Activated CD8-positive, alpha-beta memory T cell treated with anti-CD3 and anti-CD28 coated beads, Interleukin-2, amount 50 U/mL, for 4 hours (primary cell): ENCODE results near the gene ABHD17C.
"Not testable (repeated sequence)": the region's sequence is repeated elsewhere in the genome, so short reads cannot be mapped to it uniquely, and the experiment has no call there.

Experiments used
- DNase-seq: peaks from one replicate; pipeline ENCODE4 v3.0.0-alpha.2; 2020

ABHD17C gene

DNA sequence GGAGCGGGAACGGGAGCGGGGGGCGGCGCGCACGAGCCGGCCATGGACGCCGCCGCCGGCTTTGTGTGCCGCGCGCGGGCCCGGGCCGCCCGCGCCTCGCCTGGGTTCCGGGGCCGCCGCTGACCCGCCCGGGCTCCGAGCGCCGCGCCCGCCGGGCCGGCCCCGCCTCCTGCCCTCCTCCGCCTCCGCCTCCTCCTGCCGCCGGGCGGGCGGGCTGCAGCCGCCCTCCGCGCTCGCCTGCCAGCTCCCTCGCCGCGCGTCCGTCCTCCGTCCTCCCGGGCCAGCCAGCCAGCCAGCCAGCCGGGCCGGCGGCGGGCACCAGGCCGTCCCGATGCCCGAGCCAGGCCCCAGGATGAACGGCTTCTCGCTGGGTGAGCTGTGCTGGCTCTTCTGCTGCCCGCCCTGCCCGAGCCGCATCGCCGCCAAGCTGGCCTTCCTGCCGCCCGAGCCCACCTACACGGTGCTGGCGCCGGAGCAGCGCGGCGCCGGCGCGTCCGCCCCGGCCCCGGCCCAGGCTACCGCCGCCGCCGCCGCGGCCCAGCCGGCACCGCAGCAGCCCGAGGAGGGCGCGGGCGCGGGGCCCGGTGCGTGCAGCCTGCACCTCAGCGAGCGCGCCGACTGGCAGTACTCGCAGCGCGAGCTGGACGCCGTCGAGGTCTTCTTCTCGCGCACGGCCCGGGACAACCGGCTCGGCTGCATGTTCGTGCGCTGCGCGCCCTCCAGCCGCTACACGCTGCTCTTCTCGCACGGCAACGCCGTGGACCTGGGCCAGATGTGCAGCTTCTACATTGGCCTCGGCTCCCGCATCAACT is at the start of gene ABHD17C:
Gene ABHD17C, plus strand, starts transcription at position 212 of the 812 bp plus-strand sequence. Its CDS starts 120 bp downstream, at position 332.
- peak; percentile 51 for DNase-seq

DNA sequence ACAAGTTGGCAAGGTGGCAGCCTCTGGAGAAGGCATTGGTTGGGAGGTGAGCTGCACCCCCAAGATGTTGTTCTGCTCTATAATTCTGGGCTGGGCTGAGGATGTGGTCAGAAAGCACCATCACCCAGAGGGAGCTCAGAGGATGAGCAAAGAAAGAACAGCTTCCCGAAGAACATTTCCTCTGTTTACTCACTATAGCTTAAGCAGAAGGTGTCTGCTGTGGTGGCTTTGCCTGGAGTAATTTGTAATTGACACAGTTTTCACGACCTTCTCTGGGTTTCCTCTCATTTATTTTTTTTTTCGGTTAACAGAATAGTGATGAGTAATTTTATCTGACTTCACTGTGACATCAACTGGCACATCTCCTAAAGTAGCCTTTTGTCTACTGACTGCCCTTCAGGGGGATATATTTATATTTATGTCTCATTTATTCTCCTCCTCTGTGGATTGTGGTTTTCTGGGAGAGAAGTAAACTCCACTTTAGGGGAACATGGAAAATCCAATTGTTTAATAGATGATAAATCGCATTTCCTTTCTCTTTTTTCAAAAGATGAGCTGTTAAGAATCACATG is 49.5 kb upstream of the ABHD17C start:
- no peak for DNase-seq

DNA sequence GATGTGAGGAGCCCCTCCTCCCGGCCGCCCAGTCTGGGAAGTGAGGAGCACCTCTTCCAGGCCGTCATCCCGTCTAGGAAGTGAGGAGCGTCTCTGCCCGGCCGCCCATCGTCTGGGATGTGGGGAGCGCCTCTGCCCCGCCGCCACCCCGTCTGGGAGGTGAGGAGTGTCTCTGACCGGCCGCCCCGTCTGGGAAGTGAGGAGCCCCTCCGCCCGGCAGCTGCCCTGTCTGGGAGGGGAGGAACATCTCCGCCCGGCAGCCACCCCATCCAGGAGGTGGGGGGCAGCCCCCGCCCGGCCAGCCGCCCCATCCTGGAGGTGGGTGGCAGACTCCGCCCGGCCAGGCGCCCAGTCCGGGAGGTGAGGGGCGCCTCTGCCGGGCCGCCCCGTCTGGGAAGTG is 47.7 kb upstream of the ABHD17C start:
- not testable (repeated sequence) for DNase-seq

DNA sequence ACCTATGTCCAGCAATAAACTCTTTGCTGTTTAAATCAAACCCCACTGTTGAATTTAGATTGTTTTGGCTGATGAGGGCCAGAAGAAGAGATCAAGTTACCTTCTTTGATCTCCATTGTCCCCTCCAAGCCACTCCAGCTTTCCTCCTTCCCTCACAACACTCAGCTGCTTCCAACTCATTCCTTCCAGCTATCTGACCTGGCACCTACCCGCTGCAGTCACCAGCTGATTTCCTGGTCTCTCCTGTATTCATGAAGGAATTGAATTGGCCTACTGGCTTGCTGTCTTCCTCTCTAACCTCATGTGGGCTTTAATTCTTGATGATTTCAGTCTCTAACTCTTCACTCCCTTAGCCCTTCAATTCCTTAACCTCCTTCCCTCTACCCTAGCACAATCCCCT is 40.8 kb upstream of the ABHD17C start:
- DNase-seq = no peak

DNA sequence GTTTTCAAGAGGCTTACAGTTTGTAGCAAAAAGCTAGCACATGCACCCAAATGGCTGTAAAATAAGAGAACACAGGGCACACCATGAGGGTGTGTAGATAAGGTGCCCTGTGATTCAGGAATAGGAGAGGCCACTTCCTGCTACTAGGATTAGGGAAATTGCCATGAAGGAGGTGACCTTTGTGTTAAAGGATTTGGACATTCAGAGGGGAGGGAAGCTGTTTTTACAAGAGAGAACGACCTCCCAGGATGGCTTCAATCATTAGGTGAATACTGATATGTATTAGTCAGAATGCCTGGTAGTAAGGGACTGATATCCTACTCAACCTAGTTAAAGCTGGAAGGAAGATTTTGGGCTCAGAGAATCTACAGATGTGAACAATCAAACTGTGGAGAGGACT is 35.7 kb upstream of the ABHD17C start:
- DNase-seq = no peak

DNA sequence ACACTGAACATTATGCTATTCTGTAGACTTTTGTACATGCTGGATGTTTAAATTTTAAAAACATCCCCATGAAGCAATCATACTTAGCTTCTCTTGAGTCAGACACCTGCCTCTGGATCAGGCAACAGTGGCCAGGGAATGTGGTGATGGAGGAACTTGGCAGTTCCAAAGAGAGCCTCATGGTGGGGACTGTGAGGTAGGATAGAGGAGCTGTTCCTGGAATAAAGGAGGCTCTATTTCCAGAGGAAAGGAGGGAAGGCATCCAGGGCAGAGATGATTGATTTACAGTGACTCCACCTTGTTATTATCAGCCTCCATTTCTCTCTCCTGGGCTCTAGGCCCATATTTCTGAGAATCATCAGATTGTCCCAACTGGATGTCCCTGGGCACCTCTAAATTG is 35.0 kb upstream of the ABHD17C start:
- no peak for DNase-seq

DNA sequence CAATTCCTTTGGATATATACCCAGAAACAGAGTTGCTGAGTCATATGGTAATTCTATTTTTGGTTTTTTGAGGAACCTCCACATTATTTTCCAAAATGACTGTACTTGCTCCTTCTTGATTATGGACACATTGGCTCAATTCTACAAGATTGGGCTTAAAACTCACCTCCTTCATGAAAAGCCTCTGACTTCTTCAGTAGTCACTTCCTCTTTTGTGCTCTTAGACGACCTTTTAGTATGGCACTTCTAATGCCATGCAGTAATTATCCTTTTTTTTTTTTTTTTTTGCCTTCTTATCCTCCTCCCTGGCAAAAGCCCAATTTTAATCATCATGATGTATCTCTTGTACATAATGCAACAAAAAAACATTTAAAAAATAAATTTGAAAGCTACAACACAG is 33.0 kb upstream of the ABHD17C start:
- no peak for DNase-seq

DNA sequence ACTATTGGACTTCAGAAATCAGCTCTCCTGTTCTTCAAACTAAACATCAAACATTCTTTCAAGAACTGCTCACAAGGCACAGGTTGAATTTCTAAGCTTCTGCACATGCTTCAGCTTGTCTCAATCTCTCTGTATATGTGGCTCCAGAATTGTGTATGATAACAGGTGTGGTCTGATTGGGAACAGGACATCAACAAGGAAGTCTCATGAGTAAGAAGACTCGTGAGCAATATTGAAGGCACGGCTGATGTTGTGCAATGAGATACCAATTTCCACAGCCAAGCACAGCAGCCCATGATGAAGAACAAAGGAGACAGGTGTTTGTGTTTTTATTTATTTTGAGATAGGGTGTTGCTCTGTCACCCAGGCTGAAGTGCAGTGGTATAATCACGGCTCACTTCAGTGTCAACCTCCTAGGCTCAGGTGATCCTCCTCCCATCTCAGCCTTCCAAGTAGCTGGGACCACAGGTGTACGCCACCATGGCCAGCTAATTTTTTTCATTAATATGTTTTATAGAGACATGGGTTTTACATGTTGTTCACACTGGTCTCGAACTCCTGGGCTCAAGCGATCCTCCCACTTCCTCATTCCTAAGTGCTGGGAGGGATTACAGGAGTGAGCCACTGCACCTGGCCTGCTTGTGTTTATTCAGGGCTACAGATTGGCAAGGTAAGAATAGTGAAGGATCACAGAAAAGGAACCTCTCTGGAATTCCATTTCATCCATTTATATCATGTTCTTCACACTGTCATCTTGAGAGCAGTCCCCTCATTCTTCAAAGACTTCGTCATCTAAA is 32.2 kb upstream of the ABHD17C start:
- no peak for DNase-seq

DNA sequence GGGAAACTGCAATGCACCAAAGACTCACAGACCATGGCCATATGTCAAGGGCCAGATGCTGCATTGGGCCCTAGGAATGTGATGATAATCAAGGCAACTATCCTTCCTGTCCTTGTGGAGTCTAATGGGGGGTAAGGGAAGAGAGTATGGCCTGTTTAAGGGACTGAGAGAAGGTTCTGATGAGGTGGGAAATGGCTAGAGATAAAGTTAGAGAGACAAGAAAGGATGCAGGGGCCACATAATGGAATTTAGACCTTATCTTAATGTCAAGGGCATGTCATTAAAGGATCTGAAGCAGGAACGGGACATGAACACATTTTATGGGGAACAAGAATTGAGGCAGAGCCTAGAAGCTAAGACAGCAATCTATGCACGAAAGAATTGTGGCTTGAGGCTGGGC is 30.0 kb upstream of the ABHD17C start:
- no peak for DNase-seq

DNA sequence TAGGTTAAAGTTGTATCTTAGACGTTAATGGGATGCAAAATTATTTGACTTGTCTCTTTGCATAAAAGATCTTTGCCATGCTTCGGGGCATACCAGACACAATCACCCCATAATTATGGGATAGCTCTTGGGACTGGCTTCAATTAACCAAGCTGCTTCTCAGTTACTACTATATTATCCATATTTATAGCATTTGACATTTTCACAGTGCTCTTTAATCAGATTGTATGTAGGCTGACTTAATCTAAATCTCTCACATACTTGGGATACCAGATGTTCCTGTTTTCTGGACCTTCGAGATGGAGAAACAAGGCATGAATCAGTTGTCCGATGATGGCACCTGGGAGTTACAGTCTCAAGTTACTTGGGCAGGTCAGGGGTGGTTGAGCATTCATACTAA is 27.2 kb upstream of the ABHD17C start:
- no peak for DNase-seq

DNA sequence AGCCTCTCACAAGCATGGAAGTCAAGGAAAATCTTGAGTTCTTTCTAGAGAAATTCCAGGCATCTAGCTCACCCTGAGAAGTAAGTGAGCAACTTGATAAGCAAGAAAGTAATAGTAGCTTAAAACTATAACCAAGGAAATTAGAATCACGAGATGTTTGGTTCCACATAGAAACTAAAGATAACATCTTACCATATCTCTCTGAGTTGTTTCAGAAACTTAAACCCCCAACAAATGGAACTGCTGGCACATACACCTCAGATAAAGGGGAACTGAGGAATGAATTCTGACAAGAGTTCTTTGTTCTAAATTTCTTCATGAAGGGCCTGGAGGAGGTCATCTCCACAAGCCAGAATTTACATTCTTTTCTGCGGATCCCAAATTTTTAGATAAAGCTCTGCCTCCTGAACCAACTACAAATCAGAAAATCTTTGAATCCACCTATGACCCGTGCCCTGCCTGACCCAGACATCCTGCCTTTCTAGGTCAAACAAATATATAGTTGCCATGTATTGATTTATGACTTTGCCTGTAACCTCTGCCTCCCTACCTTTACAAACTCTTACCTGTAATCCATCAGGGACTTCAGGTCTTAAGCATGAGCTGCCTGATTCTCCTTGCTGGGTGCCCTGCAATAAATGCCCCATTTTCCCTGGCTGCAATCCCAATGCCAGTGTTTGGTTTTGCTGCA is 26.4 kb upstream of the ABHD17C start:
- no peak for DNase-seq

DNA sequence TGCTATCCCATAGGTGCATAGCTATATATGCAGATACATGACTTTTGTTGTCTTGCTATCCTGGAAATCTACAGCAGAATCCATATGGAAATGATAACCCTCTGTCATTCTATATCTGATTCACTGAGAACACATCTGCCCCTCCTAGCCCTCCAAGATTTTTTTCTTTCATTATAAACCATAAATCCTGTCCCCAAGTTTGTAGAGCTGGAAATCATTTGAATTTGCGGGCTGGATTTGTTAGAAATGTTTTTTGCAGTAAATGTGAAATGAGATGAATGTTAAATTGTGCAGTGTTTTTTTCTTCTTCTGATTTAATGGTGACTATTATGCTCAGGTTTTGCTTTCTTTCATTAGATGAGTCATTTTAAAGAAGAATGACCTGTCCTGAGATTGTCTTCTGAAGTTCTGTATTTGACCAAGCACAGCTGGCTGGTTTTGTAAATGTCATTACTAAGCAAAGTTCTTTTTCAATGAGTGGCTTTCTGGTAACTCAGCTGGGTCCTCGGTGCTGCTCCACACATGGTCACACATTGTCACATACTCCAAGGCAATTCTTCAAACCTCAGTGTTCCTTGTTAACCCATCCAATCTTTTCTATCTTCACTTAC is 25.3 kb upstream of the ABHD17C start:
- no peak for DNase-seq

DNA sequence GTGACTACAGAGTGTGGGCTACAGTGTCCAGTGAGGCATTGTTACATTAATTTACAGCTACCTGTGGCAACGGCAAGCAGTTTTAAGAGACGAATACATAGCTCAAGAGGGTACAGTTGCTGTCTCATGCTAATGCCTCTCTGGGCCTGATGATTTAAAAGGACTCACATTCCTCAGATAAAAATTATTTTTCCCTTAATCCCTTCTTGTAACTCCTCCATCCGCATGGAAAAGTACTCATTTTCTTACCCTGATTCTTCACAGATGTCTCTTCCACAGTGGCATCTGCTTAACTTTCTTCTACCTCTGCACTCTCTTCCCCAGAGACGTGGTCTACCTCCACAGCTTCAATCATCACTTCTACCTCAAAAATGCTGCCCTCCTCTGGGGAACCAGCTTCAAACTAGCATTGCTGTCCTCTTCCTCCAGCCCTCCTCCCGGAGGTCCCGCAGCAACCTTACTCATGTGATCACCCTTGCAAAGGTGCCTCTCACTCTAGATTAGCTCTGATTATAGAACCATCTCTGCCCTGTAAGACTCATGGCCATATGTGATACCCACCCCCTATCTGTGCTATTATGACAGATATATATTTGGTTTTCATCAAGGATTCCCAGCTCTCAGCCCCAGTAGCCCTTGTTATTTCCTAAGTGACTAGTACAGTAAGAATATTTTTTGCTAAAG is 21.4 kb upstream of the ABHD17C start:
- DNase-seq = no peak

DNA sequence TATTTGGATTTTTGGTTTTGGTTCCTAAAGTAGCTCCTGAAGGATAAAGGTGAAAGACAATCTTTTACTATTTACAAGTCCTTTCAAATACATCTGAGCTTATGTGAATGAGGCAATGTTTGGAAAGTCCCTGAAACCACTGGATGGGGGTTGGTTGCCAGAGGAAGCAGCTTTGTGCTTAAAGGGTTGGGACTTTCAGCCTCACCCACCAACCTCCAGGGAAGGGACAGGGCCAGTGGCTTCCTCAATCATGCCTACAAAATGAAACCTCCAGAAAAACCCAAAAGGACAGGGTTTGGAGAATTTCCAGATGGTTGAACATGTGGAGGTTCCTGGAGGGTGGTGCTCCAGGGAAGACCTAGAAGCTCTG is 20.9 kb upstream of the ABHD17C start:
- no peak for DNase-seq

DNA sequence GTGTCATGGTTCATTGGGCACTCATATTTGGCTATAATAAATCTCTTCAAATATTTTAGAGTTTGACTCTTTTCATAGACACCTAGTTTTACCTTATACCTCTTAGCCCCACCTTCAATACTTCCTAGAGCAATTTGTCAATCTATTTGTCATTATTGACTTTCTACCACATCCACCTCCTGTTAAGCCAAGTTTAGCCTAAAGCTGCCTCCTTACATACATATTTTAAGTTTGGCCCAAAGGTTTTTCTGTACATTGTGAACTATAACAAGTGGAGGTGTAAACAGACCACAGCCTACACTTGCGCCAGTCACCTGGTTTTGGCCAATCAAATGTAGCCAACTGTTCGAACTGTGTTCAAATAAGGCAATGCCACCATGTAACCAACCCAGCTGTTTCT is 18.1 kb upstream of the ABHD17C start:
- no peak for DNase-seq

DNA sequence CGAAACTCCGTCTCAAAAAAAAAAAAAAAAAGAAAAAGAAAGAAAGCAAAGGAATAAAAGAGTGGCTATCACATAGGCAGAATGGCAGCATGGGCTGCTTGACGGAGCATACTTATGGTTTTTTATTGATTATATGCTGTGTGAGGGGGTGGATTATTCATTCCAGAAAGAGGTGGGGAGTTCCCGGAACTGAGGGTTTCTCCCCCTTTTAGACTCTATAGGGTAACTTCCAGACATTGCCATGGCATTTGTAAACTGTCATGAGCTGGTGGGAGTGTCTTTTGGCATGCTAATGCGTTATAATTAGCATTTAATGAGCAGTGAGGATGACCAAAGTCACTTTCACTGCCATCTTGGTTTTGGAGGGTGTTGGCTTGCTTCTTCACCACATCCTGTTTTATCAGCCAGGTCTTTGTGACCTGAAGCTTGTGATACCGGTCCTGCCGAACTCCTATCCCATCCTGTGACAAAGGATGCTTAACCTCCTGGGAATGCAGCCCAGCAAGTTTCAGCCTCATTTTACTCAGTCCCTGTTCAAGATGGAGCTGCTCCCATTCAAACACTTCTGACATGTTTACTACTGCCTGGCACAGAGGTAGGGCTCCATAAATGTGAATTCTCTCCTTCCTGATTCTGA is 15.8 kb upstream of the ABHD17C start:
- DNase-seq = no peak

DNA sequence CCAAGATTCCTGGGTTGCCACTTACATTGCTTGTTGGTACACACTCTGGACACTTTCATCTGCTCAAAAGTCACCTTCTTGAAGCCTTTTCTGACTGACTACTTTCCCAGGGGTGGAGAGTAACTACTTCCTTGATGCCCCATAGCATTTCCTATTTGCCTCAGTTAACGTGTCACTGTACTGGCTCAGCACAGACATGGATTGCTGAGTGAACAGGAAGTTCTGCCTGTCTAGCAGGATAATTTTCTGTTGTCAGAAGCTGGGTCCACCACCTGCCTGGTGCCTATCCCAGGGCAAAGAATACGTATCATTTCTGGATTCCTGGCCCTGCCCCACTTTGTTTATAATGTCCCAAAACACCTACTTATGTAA is 15.3 kb upstream of the ABHD17C start:
- no peak for DNase-seq

DNA sequence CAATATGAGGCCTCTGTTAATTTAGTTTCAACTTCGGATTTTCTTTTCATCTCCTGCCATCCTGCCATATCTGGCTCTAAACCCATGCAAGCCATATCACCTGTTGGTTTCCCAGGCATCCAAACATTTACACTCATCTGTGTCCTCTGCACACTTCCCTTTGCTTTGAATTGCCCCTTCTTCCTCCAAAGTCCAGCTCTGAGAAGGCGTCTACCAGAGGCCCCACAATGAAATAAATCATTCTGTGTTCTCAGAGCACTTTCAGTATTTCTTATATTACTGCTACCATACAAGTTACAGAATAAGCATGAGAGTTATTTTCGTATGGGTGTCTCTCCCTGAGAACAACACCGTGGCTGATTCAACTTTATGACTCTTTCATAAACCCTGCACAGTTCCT is 12.9 kb upstream of the ABHD17C start:
- no peak for DNase-seq

DNA sequence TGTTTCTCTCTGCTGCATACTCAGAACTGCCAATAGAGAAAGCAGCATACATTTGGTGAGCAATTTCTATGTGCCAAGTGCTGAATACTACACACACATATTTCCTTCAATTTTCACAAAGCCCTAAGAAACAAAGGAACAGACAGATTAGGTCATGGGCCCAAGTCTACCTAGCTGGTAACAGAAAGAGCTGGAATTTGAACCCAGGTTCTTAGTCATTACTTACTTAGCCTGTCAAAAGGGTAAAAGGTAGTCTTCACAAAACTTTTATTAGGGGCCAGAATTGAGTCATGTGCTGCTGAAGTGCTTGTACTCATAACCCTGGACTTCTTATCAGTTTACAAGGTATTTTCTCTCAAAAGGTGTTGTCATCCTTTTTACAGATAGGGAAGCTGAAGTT is 10.4 kb upstream of the ABHD17C start:
- no peak for DNase-seq

DNA sequence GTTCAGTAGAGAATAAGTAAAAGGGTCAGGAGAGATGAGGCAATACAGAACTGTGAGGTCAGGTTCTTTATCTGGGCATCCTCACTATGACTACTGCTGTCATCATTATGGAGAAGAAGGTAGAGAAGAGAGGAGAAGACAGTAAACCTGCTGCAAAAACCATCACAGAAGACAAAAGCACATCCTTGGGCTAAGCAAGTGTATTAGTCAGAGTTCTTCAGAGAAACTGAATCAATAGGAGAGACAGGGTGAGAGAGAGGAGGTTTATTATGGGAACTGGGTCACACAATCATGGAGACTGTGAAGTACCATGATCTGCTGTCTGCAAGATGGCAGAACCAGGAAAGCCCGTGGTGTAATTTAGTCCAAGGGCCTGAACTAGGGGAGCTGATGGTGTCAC is 9.5 kb upstream of the ABHD17C start:
- no peak for DNase-seq

DNA sequence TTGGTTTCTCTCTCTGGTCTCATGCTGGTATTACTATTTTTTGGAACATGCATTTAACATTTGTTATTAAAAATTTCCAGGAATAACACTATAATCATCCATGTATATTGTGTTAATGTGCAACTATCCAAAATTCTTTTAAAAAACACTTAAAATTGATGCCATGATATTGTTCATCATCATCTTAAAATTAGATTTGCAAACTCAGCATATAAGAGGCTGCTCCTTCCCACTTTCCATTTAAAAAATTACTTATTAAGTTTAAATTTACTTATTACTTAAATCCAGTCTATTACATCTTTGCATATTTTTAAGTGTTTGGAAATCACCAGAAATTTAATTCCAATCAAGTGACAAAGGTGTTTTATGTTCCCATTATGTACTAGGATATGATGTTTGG is 5.8 kb upstream of the ABHD17C start:
- DNase-seq = no peak

DNA sequence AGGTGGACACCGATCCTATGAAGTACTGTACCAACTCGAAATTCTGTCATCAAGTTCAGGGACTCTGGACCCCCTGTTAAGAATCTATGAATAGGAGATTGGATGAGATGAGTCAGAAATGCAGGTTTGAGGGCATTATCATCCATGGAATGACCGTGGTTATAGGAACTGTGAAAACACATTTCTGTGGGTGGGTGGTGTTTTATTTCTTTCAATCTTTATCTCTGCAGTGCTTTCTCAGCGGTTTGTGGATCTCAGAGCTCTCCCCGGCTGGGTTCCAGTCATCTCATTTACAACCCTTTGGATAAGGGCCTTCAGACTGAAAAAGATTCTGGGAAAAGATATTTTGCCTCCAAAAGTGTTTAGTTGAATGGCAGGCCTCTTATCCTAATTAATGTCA is 5.4 kb upstream of the ABHD17C start:
- DNase-seq = no peak
